NCI-H128 (cell line): ENCODE measurements around the gene C3orf20.

Experiments
- DNase-seq: peaks from one replicate; lab custom pipeline; 2025; ENCODE audit not compliant: unreplicated experiment; lab: John Stamatoyannopoulos, UW

The C3orf20 gene

DNA sequence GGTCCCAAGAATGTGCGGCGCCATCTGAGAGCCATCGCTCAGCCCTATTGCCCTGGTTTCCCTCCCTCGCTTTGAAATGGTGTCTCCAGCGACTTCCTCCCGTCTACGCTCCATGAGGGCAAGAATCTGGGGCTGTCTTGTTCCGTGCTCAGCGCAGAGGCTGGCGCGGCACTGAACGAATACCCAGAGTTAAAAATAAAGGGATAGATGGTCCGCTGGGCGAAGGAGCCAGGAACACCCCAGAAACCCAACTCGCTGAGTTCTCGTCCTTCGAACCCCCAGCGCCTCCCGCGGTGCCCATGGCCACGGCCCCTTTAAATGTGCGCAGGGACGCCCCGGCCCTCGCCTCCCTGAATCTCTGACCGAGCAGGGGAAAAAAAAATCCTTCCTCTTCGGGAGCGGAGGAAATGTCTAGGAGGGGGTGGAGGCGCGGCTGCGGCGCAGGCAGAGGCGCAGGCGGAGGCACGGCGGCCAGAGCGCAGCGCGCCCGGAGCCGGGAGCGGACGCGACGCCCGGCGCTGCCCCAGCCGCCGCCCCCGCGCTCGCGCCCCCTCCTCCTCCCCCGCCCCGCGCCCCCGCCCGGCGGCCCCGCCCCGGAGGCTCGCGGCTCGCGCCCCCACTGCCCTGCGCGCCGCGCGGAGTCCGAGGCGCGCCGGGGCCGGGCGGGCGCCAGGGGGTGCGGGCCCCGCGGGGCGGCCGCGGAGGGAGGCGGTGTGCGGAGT, 135.3 kb downstream of the C3orf20 start:
- no peak for DNase-seq

DNA sequence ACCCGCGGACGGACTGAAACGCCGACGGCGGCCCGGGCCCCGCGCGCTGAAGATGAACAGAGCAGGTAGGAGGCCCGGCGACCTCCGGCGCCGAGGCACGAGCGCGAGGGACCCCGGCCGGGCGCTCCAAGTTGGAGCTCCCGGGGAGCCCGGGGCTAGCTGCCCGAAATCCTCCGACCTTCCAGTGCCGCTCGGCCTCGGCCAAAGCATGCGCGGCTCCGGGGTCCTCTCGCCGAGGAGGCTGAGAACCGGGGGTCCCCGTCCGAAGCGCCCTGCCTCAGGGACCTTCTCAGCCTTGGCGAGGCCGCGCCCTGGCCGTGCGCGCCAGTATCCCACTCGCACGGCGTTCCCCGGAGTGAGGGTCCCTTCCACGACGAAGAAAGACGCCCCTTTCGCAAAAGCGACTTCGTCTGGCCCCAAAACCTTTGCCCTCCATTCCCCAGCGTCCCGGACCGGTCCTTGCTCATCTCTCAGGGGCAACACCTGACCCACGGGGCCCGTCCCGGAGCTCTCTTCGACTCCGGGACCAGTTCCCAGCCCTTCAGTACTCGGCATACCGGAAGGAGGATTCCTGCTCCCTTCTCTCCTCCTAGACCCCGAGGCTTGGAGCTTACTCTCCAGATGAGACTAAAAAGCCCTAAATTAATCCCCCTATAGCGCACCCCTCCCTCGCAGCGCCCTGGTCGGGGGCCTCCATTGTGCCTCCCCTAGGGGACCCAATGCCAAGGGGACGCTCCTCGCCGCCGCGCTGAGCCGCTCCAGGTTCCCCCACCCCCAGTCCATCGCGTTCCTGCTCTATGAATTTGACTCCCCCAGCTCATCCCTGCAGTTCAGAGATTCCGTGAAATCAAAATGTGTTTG, 136.1 kb downstream of the C3orf20 start:
- DNase-seq: no peak

DNA sequence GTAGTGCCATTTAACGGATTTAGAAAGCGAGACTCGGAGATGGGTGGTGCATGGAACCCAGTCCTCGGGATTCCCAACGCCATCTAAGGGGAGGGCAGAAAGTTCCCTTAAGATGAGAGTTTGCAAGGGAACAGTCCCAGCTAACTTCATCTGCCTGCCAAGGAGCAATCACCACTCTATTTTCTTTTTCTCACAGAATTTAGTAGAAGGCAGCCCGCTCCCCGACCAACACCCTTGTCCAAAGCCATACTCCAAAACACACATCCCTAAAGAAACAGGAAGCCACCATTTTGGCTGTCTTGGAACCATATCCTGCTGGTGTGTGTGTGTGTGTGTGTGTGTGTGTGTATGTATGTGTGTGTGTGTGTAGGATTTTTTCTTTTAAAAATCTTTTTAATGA, 136.7 kb downstream of the C3orf20 start:
- no peak for DNase-seq

DNA sequence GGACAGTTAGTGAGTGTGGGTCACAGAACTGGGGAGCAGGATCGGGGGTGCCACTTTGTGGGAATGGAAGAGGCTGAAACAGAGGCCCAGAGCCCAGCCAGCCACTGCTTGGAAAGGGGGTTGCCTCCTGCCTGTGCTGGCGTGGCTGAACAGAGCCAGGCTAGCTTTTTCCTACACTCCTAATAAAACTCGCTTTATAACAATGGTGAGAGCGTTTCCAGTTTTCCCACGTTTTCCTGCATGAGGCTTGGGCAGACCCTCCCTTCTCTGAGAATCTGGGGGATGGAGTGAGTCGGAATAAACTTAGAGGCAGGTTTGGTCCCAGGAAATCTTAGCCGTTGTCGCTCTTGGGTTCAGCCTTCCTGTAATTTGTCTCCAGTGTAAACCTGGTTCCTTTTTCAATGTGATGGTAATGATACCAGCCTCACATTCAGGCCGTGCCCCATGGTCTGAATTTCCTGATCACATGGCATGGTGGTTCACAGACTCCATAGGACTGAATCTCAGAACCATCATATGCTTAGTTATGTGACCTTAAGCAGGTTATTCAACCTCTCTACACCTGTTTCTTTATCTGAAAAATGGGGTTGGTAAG, 137.4 kb downstream of the C3orf20 start:
- DNase-seq: no peak

DNA sequence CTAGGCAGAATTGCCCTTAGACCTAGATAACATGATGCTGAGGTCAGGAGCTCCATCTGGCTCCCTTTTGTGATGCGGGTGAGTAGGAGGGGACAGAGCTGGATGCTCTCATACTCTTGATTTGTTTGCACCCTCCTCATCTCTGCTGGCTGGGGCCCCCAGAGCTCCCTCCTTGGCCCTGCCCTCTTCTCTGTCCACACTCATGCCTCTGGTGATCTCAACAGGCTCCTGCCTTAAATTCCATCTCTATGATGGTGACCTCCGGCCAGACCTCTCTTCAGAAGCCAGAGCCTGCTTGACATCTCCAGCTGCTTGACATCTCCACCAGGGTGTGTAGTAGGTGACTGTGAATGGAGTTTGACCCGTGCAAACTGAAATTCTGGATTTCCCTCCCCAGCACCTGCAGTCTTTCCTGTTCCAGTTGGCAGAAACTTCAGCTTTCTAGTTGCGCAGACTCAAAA, 139.5 kb downstream of the C3orf20 start:
- DNase-seq: no peak

DNA sequence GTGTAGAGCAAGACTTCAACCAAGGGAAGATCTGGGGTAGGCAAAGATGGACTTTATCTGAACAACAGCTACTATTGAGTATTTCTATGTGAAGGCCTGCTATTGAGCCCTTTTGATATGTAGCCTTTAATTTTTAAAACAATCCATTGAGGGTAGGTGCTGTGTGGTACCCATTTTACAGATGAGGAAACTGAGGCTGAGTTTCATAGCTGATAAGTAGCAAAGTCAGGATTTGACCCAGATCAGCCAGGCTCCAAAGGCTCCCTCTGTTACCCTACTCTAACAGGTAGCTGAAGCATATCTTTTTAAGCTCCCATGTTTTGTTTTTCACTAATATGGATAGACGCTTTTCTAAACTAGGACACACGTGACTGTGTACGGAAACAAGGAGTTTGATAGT, 141.4 kb downstream of the C3orf20 start:
- DNase-seq: no peak

DNA sequence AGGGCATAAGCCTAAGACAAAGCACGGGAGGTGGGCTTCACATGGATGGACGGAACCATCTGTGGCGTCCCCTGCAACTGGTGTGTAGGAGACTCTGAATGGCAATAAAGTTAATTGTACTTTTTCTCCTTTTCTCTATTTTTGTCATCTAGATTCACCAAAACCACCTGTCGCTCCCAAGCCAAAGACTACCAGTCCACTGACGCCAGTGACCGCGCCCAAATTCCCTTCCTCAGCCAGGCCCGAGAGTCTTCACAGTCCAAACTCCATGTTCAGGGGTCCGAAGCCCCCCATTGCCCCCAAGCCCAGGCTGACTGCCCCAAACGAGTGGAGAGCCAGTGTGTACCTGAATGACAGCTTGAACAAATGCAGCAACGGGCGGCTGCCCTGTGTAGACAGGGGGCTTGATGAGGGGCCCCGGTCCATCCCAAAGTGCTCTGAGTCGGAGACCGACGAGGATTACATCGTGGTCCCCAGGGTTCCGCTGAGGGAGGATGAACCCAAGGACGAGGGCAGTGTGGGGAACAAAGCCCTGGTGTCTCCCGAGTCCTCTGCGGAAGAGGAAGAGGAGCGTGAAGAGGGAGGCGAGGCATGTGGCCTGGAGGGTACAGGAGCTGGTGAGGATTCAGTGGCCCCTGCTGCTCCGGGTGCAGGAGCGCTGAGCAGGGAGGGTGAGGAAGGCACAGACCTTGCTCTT, 144.0 kb downstream of the C3orf20 start, which contains the start of gene FGD5:
Gene FGD5, plus strand, starts transcription at position 159 of the 697 bp plus-strand sequence. Its CDS starts 110 bp downstream, at position 269.
- no peak for DNase-seq

DNA sequence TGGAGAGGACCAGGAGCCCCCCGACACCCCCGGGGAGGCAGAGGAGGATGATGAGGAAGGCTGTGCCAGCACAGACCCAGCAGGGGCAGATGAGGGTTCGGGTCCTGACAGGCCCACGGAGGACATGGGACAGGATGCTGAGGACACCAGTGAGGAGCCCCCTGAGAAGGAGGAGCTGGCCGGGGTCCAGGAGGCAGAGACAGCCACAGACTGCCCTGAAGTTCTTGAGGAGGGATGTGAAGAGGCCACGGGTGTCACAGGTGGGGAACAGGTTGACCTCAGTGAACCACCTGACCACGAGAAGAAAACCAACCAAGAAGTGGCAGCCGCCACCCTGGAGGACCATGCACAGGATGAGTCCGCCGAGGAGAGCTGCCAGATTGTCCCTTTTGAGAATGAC, 144.7 kb downstream of the C3orf20 start:
- no peak for DNase-seq

DNA sequence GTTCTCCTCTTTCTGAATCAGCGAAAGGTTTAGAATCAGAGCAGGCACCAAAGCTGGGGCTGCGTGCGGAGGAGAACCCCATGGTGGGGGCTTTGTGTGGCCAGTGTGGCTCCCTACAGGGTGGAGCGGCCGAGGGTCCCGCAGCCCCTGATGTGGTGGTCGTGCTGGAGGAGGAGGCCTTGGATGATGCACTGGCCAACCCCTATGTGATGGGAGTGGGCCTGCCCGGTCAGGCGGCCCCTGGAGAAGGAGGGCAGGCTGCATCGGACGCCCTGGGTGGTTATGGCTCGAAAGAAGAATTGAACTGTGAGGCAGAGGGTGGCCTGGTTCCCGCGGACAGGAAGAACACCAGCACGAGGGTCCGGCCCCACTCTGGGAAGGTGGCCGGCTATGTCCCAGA, 145.2 kb downstream of the C3orf20 start:
- no peak for DNase-seq

DNA sequence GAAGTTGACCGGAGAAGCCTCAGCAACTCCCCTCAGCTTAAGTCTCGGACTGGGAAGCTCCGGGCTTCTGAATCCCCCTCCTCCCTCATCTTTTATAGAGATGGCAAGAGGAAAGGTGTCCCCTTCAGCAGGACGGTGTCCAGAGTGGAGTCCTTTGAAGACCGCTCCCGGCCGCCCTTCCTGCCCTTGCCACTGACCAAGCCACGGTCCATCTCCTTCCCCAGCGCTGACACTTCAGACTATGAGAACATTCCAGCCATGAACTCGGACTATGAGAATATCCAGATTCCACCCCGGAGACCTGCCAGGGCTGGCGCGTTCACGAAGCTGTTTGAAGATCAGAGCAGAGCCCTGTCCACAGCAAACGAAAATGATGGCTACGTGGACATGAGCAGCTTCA, 146.2 kb downstream of the C3orf20 start:
- no peak for DNase-seq

DNA sequence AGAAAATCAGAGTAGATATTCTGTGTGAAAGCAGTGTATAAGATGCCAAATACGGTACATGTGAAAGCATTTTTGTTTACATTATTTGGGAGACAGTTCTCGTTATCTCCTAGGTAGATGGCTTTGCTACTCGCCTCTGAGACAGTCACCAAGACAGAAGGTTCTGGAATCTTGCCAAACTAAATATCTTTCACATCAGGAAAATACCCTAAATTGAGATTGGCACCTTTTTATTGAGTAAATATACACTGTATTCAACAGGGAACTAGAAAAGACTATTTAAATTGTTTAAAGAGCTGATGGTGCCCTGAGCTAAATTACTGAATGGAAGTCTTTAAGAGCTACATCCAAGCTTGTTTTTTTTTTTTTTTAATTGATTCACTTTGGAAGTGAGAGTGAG, 147.2 kb downstream of the C3orf20 start:
- DNase-seq: no peak
